DND-41 (cell line): Measurements from ENCODE around the gene BST1.

ENCODE experiments used
- ATAC-seq: fragments of 200-7000 bp; cut with Tn5 transposase; 3 replicates; pipeline ENCODE4 v1.9.1; 2021; ENCODE audit warnings: low read depth; ENCODE audit not compliant: insufficient read depth
- DNase-seq: peaks from one replicate; pipeline ENCODE4 v3.0.0-alpha.2; 2020
- H2AFZ ChIP-seq: 2 replicates; pipeline ENCODE4 v1.6.0; 2012; ENCODE audit warnings: low read depth, low read length
- H3K27ac ChIP-seq: 2 replicates; pipeline ENCODE4 v1.5.1; 2012; ENCODE audit warnings: low read length, inconsistent platforms
- H3K27me3 ChIP-seq: fragments of 200-600 bp; sonication (generic); 2 replicates; pipeline ENCODE4 v1.6.0; 2012; ENCODE audit warnings: low read length, mild to moderate bottlenecking, inconsistent platforms; ENCODE audit not compliant: insufficient read depth, poor library complexity
- H3K36me3 ChIP-seq: 2 replicates; pipeline ENCODE4 v1.5.1; 2012; ENCODE audit warnings: low read length, inconsistent platforms; ENCODE audit not compliant: insufficient read depth
- H3K4me1 ChIP-seq: 2 replicates; pipeline ENCODE4 v1.5.1; 2012; ENCODE audit warnings: mild to moderate bottlenecking, low read length; ENCODE audit not compliant: insufficient read depth
- H3K4me2 ChIP-seq: 2 replicates; pipeline ENCODE4 v1.6.0; 2012; ENCODE audit warnings: mild to moderate bottlenecking, moderate library complexity, low read length, inconsistent platforms; ENCODE audit not compliant: insufficient read depth
- H3K4me3 ChIP-seq, 2 experiments: fragments of 200-600 bp in 1 of 2; shearing (Covaris generic) in 1 of 2; 2 replicates each; pipeline ENCODE4 v1.5.1; 2012 to 2016; ENCODE audit warnings: inconsistent platforms in 2 of 2, low read length in 2 of 2, mild to moderate bottlenecking in 2 of 2, low read depth in 1 of 2, moderate library complexity in 1 of 2
- H3K79me2 ChIP-seq: 2 replicates; pipeline ENCODE4 v1.6.0; 2012; ENCODE audit warnings: low read length, inconsistent platforms; ENCODE audit not compliant: insufficient read depth
- H3K9ac ChIP-seq: 2 replicates; pipeline ENCODE4 v1.6.0; 2012; ENCODE audit warnings: low read depth, mild to moderate bottlenecking, inconsistent platforms, low read length, moderate library complexity
- H3K9me3 ChIP-seq: 2 replicates; pipeline ENCODE4 v1.5.1; 2012; ENCODE audit warnings: low read length, moderate library complexity, mild to moderate bottlenecking, inconsistent platforms; ENCODE audit not compliant: insufficient read depth, severe bottlenecking
- H4K20me1 ChIP-seq: 2 replicates; pipeline ENCODE4 v1.6.0; 2012; ENCODE audit warnings: low read length; ENCODE audit not compliant: insufficient read depth
- CTCF ChIP-seq: IDR thresholded peaks from 2 replicates; pipeline ENCODE4 v1.5.1; 2012; ENCODE audit warnings: borderline replicate concordance, low read length, moderate library complexity, mild to moderate bottlenecking; ENCODE audit not compliant: poor library complexity, severe bottlenecking; ENCODE audit errors: extremely low read depth
- EZH2 ChIP-seq: IDR thresholded peaks from 3 replicates; pipeline ENCODE4 v1.6.1; 2012; ENCODE audit warnings: borderline replicate concordance, low read depth, mild to moderate bottlenecking, moderate library complexity, low read length, inconsistent platforms; ENCODE audit not compliant: severe bottlenecking

The BST1 gene

GRCh38 chr4:15673337-15673736 lies 29.5 kb upstream of the BST1 start:
- TF ChIP-seq CTCF (no peak), EZH2 (no peak)
- H3K27ac ChIP-seq: no peak overlapping the region
- no peak overlapping the region for H3K9ac ChIP-seq
- peaks cover 77% of the 10 kb centered on the region for H3K79me2 ChIP-seq
- peaks cover 2% of the 10 kb centered on the region; the same call in 1 of the 2 replicates for H4K20me1 ChIP-seq
- peaks cover 16% of the 10 kb centered on the region for H3K4me1 ChIP-seq
- no peak for ATAC-seq
- H3K9me3 ChIP-seq: no peaks in the 10 kb centered on the region
- no peaks in the 10 kb centered on the region for H3K27me3 ChIP-seq
- H3K4me3 ChIP-seq: no peak overlapping the region
- H2AFZ ChIP-seq: no peak overlapping the region
- H3K4me2 ChIP-seq: no peak overlapping the region
- H3K36me3 ChIP-seq: peaks cover 27% of the 10 kb centered on the region
- no peak for DNase-seq

- H2AFZ ChIP-seq: no peak overlapping the region
- H3K4me3 ChIP-seq: no peak overlapping the region
- no peaks in the 10 kb centered on the region for H3K27me3 ChIP-seq
- peaks cover 84% of the 10 kb centered on the region for H3K79me2 ChIP-seq
- H3K36me3 ChIP-seq: peaks cover 26% of the 10 kb centered on the region
- no peaks in the 10 kb centered on the region for H3K9me3 ChIP-seq
- H3K9ac ChIP-seq: no peak overlapping the region
- no peak overlapping the region for H3K4me2 ChIP-seq
- ATAC-seq: no peak
- no peak overlapping the region for H3K27ac ChIP-seq
- no peak for DNase-seq
- peaks cover 23% of the 10 kb centered on the region for H3K4me1 ChIP-seq
- TF ChIP-seq CTCF: no peak
- no peak for TF ChIP-seq EZH2
- peaks cover 2% of the 10 kb centered on the region; the same call in 1 of the 2 replicates for H4K20me1 ChIP-seq
These were observed 28.8 kb upstream of the BST1 start for GRCh38 chr4:15674046-15674445.

- H3K4me1 ChIP-seq: peaks cover 32% of the 10 kb centered on the region
- peaks cover 2% of the 10 kb centered on the region; the same call in 1 of the 2 replicates for H4K20me1 ChIP-seq
- H3K4me2 ChIP-seq: no peak overlapping the region
- no peak overlapping the region for H3K4me3 ChIP-seq
- peaks cover 24% of the 10 kb centered on the region for H3K36me3 ChIP-seq
- H3K27me3 ChIP-seq: no peaks in the 10 kb centered on the region
- TF ChIP-seq EZH2: no peak
- no peak for TF ChIP-seq CTCF
- H3K9me3 ChIP-seq: no peaks in the 10 kb centered on the region
- H3K27ac ChIP-seq: no peak overlapping the region
- DNase-seq: no peak
- peaks cover 92% of the 10 kb centered on the region for H3K79me2 ChIP-seq
- no peak for ATAC-seq
- H2AFZ ChIP-seq: no peak overlapping the region
- H3K9ac ChIP-seq: no peak overlapping the region
These were observed 27.9 kb upstream of the BST1 start for GRCh38 chr4:15674926-15675325.

- H2AFZ ChIP-seq: no peak overlapping the region
- no peak overlapping the region for H3K4me2 ChIP-seq
- H3K36me3 ChIP-seq: peaks cover 24% of the 10 kb centered on the region
- DNase-seq (no peak), ATAC-seq (no peak)
- peaks cover 2% of the 10 kb centered on the region; the same call in 1 of the 2 replicates for H4K20me1 ChIP-seq
- peaks cover 36% of the 10 kb centered on the region for H3K4me1 ChIP-seq
- H3K27me3 ChIP-seq: no peaks in the 10 kb centered on the region
- no peaks in the 10 kb centered on the region for H3K9me3 ChIP-seq
- no peak overlapping the region for H3K4me3 ChIP-seq
- no peak overlapping the region for H3K27ac ChIP-seq
- H3K9ac ChIP-seq: no peak overlapping the region
- no peak for TF ChIP-seq EZH2
- no peak for TF ChIP-seq CTCF
- H3K79me2 ChIP-seq: peaks cover 92% of the 10 kb centered on the region
These were observed 27.5 kb upstream of the BST1 start for GRCh38 chr4:15675356-15675755.
